NB4 (cell line): ENCODE results near the gene PLXNB2.

ENCODE experiments used
- POLR2A ChIP-seq: IDR thresholded peaks from 2 replicates; pipeline ENCODE4 v1.6.1; 2011; ENCODE audit warnings: mild to moderate bottlenecking; ENCODE audit not compliant: insufficient read length; ENCODE audit errors: extremely low read depth
- TF ChIP-seq, protein P1 (sequence below): IDR thresholded peaks from one replicate; pipeline ENCODE4 v1.5.1; 2012; ENCODE audit warnings: low read depth, low read length
- TF ChIP-seq, protein P2 (sequence below): IDR thresholded peaks from 2 replicates; pipeline ENCODE4 v1.6.1; 2011; ENCODE audit warnings: low read depth, low read length

- TF ChIP-seq, protein P1, sequence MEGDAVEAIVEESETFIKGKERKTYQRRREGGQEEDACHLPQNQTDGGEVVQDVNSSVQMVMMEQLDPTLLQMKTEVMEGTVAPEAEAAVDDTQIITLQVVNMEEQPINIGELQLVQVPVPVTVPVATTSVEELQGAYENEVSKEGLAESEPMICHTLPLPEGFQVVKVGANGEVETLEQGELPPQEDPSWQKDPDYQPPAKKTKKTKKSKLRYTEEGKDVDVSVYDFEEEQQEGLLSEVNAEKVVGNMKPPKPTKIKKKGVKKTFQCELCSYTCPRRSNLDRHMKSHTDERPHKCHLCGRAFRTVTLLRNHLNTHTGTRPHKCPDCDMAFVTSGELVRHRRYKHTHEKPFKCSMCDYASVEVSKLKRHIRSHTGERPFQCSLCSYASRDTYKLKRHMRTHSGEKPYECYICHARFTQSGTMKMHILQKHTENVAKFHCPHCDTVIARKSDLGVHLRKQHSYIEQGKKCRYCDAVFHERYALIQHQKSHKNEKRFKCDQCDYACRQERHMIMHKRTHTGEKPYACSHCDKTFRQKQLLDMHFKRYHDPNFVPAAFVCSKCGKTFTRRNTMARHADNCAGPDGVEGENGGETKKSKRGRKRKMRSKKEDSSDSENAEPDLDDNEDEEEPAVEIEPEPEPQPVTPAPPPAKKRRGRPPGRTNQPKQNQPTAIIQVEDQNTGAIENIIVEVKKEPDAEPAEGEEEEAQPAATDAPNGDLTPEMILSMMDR = no peak
- TF ChIP-seq POLR2A = no peak
- TF ChIP-seq, protein P2, sequence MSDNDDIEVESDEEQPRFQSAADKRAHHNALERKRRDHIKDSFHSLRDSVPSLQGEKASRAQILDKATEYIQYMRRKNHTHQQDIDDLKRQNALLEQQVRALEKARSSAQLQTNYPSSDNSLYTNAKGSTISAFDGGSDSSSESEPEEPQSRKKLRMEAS = no peak
These were observed 79.1 kb downstream of the PLXNB2 start for GRCh38 chr22:50228366-50228765.
